GM23338 (cell line): ENCODE measurements around the gene PRKAR1A. TPM values are rescaled to one million over a fixed set of nuclear protein-coding genes. Genes with fewer than 3 reads are reported as not detected.

Source experiments
- ATAC-seq: fragments of 200-7000 bp; cut with Tn5 transposase; 3 replicates; pipeline ENCODE4 v1.9.1; 2020
- DNase-seq: peaks from one replicate; pipeline ENCODE4 v3.0.0-alpha.2; 2015; ENCODE audit warnings: low spot score
- H2AFZ ChIP-seq: fragments of 200-600 bp; sonication (generic); 2 replicates; pipeline ENCODE4 v1.8.0; 2016; ENCODE audit warnings: antibody characterized with exemption, mild to moderate bottlenecking, moderate library complexity
- H3F3A ChIP-seq: fragments of 200-600 bp; sonication (generic); replicated peaks from 2 replicates; pipeline ENCODE4 v1.8.0; 2017; ENCODE audit warnings: antibody characterized with exemption, mixed run types, low read depth
- H3K27ac ChIP-seq: fragments of 200-600 bp; sonication (generic); 2 replicates; pipeline ENCODE4 v1.6.1; 2016; ENCODE audit warnings: low read depth
- H3K27me3 ChIP-seq: fragments of 200-600 bp; sonication (generic); 2 replicates; pipeline ENCODE4 v1.8.0; 2016; ENCODE audit warnings: mild to moderate bottlenecking, mixed run types, moderate library complexity; ENCODE audit not compliant: insufficient read depth
- H3K36me3 ChIP-seq: fragments of 200-600 bp; sonication (generic); 2 replicates; pipeline ENCODE4 v1.8.0; 2016; ENCODE audit warnings: mild to moderate bottlenecking; ENCODE audit not compliant: insufficient read depth
- H3K4me1 ChIP-seq: fragments of 200-600 bp; sonication (generic); 2 replicates; pipeline ENCODE4 v1.8.0; 2016; ENCODE audit warnings: mild to moderate bottlenecking, moderate library complexity; ENCODE audit not compliant: insufficient read depth
- H3K4me2 ChIP-seq: fragments of 200-600 bp; sonication (generic); 2 replicates; pipeline ENCODE4 v1.7.1; 2017; ENCODE audit warnings: mixed run types
- H3K4me3 ChIP-seq: fragments of 200-600 bp; sonication (generic); 2 replicates; pipeline ENCODE4 v1.6.1; 2016; ENCODE audit warnings: mixed run types
- H3K79me2 ChIP-seq: fragments of 200-600 bp; sonication (generic); replicated peaks from 2 replicates; pipeline ENCODE4 v1.8.0; 2017; ENCODE audit warnings: mild to moderate bottlenecking; ENCODE audit not compliant: insufficient read depth
- H3K9me2 ChIP-seq: fragments of 200-600 bp; sonication (generic); 2 replicates; pipeline ENCODE4 v1.8.0; 2017; ENCODE audit not compliant: insufficient read depth
- H4K20me1 ChIP-seq: fragments of 200-600 bp; sonication (generic); replicated peaks from 2 replicates; pipeline ENCODE4 v1.8.0; 2017; ENCODE audit warnings: mild to moderate bottlenecking; ENCODE audit not compliant: insufficient read depth
- H3K27ac Mint-ChIP-seq: 2 replicates; pipeline ENCODE4 v1.8.0; 2020; ENCODE audit warnings: inconsistent platforms, mild to moderate bottlenecking, moderate library complexity, mixed read lengths
- H3K27me3 Mint-ChIP-seq: 3 replicates; pipeline ENCODE4 v1.8.0; 2022; ENCODE audit warnings: low read depth, mild to moderate bottlenecking, moderate library complexity, mixed read lengths, inconsistent platforms; ENCODE audit not compliant: insufficient read depth, poor library complexity
- H3K36me3 Mint-ChIP-seq: 3 replicates; pipeline ENCODE4 v1.8.0; 2021; ENCODE audit warnings: low read depth, mild to moderate bottlenecking, inconsistent platforms, moderate library complexity, mixed read lengths
- H3K4me1 Mint-ChIP-seq: 3 replicates; pipeline ENCODE4 v1.8.0; 2020; ENCODE audit warnings: mild to moderate bottlenecking, inconsistent platforms, mixed read lengths
- H3K4me3 Mint-ChIP-seq: 3 replicates; pipeline ENCODE4 v1.8.0; 2021; ENCODE audit warnings: moderate library complexity, mild to moderate bottlenecking, inconsistent platforms, mixed read lengths
- H3K9me3 Mint-ChIP-seq: 3 replicates; pipeline ENCODE4 v1.8.0; 2020; ENCODE audit warnings: moderate library complexity, mild to moderate bottlenecking, inconsistent platforms, mixed read lengths
- EZH2 ChIP-seq: fragments of 200-600 bp; sonication (generic); IDR thresholded peaks from one replicate; pipeline ENCODE4 v1.8.0; 2017; ENCODE audit warnings: antibody characterized with exemption, mild to moderate bottlenecking, low read depth; ENCODE audit not compliant: unreplicated experiment
- EZH2phosphoT487 ChIP-seq: fragments of 200-600 bp; sonication (generic); IDR thresholded peaks from one replicate; pipeline ENCODE4 v1.8.1; 2018; ENCODE audit warnings: antibody characterized with exemption; ENCODE audit not compliant: unreplicated experiment
- polyA plus RNA-seq: library from polyadenylated mRNA; unstranded; fragments of >200 nt; fragmentation: Nextera tagmentation; extraction: Ambion mirVana; gene quantifications from 2 replicates; pipeline ENCODE4 v1.2.1, GENCODE V29; 2016
- total RNA-seq: library from RNA; depleted of rRNA; stranded (reverse); fragments of >200 nt; shearing (Covaris generic); gene quantifications from 2 replicates; pipeline ENCODE4 v1.2.3, GENCODE V29; 2014
- TF ChIP-seq, protein P1 (sequence below): fragments of 250-450 bp; sonication (Bioruptor Pico); IDR thresholded peaks from 2 replicates; pipeline ENCODE4 v1.5.0; 2020; ENCODE audit warnings: mild to moderate bottlenecking, moderate library complexity
- TF ChIP-seq, protein P2 (sequence below), 2 experiments: fragments of 200-600 bp in 1 of 2; sonication (generic) in 1 of 2; conservative IDR thresholded peaks; 2 replicates each; pipeline versions ENCODE4 v1.5.1 to v1.6.1; 2016 to 2017; ENCODE audit warnings: antibody characterized with exemption in 2 of 2, low read depth in 2 of 2, mild to moderate bottlenecking in 2 of 2, moderate library complexity in 1 of 2
- TF ChIP-seq, protein P3 (sequence below): IDR thresholded peaks from 2 replicates; pipeline ENCODE4 v1.6.1; 2016; ENCODE audit warnings: antibody characterized with exemption

PRKAR1A gene
- total and polyA plus RNA-seq, 2 experiments from 2014 or later = 90.1 to 100 TPM

DNA sequence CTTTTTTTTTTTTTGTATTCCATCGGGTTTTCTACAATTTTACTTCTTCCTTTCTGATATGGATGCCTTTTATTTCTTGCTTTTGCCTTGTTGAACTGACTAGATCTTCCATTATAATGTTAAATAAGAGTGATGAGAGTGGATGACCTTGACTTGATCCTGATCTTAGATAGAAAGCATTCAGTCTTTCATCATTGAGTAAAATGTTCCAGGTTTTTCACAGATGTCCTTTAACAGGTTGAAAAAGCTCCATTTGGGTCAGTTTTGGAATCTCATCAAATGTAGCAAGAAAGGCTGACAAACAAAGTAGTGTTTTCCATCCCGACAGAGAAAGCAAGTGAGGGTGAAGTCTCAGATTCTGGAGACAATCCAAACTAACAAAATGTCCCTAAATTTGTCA is 27.8 kb upstream of the PRKAR1A start:
- no peak overlapping the region for H3K27ac ChIP-seq
- no peaks in the 10 kb centered on the region for H3K27me3 Mint-ChIP-seq
- H3K4me3 Mint-ChIP-seq = no peak overlapping the region
- H3K79me2 ChIP-seq = no peaks in the 10 kb centered on the region
- no peaks in the 10 kb centered on the region for H3K36me3 ChIP-seq
- no peak for ATAC-seq
- H3K9me3 Mint-ChIP-seq = peaks cover 2% of the 10 kb centered on the region; the same call in 1 of the 3 replicates
- no peaks in the 10 kb centered on the region for H3F3A ChIP-seq
- H3K27ac Mint-ChIP-seq = no peak overlapping the region
- H4K20me1 ChIP-seq = no peaks in the 10 kb centered on the region
- H3K27me3 ChIP-seq = no peaks in the 10 kb centered on the region
- H3K4me3 ChIP-seq = no peak overlapping the region
- H2AFZ ChIP-seq = no peak overlapping the region
- no peak overlapping the region for H3K4me2 ChIP-seq
- no peak for DNase-seq
- 0 out of 3 replicates have a peak, but pooled peaks cover 2% of the 10 kb centered on the region for H3K36me3 Mint-ChIP-seq
- H3K4me1 Mint-ChIP-seq = peaks cover 4% of the 10 kb centered on the region; the same call in 2 of the 3 replicates
- H3K9me2 ChIP-seq = no peaks in the 10 kb centered on the region
- H3K4me1 ChIP-seq = no peaks in the 10 kb centered on the region
- TF ChIP-seq EZH2 = no peak
- TF ChIP-seq, protein P1, sequence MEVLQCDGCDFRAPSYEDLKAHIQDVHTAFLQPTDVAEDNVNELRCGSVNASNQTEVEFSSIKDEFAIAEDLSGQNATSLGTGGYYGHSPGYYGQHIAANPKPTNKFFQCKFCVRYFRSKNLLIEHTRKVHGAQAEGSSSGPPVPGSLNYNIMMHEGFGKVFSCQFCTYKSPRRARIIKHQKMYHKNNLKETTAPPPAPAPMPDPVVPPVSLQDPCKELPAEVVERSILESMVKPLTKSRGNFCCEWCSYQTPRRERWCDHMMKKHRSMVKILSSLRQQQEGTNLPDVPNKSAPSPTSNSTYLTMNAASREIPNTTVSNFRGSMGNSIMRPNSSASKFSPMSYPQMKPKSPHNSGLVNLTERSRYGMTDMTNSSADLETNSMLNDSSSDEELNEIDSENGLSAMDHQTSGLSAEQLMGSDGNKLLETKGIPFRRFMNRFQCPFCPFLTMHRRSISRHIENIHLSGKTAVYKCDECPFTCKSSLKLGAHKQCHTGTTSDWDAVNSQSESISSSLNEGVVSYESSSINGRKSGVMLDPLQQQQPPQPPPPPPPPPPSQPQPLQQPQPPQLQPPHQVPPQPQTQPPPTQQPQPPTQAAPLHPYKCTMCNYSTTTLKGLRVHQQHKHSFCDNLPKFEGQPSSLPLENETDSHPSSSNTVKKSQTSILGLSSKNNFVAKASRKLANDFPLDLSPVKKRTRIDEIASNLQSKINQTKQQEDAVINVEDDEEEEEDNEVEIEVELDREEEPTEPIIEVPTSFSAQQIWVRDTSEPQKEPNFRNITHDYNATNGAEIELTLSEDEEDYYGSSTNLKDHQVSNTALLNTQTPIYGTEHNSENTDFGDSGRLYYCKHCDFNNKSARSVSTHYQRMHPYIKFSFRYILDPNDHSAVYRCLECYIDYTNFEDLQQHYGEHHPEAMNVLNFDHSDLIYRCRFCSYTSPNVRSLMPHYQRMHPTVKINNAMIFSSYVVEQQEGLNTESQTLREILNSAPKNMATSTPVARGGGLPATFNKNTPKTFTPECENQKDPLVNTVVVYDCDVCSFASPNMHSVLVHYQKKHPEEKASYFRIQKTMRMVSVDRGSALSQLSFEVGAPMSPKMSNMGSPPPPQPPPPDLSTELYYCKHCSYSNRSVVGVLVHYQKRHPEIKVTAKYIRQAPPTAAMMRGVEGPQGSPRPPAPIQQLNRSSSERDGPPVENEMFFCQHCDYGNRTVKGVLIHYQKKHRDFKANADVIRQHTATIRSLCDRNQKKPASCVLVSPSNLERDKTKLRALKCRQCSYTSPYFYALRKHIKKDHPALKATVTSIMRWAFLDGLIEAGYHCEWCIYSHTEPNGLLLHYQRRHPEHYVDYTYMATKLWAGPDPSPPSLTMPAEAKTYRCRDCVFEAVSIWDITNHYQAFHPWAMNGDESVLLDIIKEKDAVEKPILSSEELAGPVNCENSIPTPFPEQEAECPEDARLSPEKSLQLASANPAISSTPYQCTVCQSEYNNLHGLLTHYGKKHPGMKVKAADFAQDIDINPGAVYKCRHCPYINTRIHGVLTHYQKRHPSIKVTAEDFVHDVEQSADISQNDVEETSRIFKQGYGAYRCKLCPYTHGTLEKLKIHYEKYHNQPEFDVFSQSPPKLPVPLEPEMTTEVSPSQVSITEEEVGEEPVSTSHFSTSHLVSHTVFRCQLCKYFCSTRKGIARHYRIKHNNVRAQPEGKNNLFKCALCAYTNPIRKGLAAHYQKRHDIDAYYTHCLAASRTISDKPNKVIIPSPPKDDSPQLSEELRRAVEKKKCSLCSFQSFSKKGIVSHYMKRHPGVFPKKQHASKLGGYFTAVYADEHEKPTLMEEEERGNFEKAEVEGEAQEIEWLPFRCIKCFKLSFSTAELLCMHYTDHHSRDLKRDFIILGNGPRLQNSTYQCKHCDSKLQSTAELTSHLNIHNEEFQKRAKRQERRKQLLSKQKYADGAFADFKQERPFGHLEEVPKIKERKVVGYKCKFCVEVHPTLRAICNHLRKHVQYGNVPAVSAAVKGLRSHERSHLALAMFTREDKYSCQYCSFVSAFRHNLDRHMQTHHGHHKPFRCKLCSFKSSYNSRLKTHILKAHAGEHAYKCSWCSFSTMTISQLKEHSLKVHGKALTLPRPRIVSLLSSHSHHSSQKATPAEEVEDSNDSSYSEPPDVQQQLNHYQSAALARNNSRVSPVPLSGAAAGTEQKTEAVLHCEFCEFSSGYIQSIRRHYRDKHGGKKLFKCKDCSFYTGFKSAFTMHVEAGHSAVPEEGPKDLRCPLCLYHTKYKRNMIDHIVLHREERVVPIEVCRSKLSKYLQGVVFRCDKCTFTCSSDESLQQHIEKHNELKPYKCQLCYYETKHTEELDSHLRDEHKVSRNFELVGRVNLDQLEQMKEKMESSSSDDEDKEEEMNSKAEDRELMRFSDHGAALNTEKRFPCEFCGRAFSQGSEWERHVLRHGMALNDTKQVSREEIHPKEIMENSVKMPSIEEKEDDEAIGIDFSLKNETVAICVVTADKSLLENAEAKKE (CRISPR knock-in tag) = no peak
- TF ChIP-seq, protein P2, sequence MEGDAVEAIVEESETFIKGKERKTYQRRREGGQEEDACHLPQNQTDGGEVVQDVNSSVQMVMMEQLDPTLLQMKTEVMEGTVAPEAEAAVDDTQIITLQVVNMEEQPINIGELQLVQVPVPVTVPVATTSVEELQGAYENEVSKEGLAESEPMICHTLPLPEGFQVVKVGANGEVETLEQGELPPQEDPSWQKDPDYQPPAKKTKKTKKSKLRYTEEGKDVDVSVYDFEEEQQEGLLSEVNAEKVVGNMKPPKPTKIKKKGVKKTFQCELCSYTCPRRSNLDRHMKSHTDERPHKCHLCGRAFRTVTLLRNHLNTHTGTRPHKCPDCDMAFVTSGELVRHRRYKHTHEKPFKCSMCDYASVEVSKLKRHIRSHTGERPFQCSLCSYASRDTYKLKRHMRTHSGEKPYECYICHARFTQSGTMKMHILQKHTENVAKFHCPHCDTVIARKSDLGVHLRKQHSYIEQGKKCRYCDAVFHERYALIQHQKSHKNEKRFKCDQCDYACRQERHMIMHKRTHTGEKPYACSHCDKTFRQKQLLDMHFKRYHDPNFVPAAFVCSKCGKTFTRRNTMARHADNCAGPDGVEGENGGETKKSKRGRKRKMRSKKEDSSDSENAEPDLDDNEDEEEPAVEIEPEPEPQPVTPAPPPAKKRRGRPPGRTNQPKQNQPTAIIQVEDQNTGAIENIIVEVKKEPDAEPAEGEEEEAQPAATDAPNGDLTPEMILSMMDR (conservative IDR thresholded peaks at IDR 0.05; ENCODE audit: low read depth in 2 of 2) = no peak
- TF ChIP-seq, protein P3, sequence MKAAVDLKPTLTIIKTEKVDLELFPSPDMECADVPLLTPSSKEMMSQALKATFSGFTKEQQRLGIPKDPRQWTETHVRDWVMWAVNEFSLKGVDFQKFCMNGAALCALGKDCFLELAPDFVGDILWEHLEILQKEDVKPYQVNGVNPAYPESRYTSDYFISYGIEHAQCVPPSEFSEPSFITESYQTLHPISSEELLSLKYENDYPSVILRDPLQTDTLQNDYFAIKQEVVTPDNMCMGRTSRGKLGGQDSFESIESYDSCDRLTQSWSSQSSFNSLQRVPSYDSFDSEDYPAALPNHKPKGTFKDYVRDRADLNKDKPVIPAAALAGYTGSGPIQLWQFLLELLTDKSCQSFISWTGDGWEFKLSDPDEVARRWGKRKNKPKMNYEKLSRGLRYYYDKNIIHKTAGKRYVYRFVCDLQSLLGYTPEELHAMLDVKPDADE = no peak
- TF ChIP-seq EZH2phosphoT487 = no peak
